A673 (cell line): ENCODE measurements around the gene CDC25A.

Source experiments
- EZH2 ChIP-seq: fragments of 200-600 bp; sonication (generic); IDR thresholded peaks from 2 replicates; pipeline ENCODE4 v1.6.1; 2017; ENCODE audit warnings: borderline replicate concordance, low read depth, mild to moderate bottlenecking, mixed read lengths, antibody characterized with exemption, low read length; ENCODE audit not compliant: poor library complexity, severe bottlenecking
- TF ChIP-seq, protein P1 (sequence below): fragments of 300-800, 200-600 bp; sonication (generic); conservative IDR thresholded peaks from 2 replicates; pipeline ENCODE4 v1.5.1; 2017; ENCODE audit warnings: low read depth, mild to moderate bottlenecking, antibody characterized with exemption, low read length, moderate library complexity, mixed read lengths

DNA sequence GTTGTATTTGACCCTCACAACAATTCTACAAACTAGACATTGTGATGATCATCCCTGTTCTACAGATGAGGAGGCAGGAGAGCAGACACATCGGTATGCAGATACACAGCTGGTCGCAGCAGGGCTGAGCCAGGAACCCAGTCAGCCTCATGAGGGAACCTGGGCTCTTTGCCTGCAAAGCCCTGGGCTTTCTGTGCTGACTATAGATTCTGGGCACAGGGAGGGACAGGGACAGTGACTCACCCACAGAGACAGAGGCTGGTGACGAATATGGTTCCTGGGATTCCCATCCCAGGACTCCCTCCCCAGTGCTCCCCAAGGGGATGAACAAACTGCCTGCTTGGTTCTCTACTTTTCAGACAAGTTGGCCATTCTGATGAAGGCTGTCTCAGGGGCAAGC lies 31.3 kb upstream of the CDC25A start:
- TF ChIP-seq, protein P1, sequence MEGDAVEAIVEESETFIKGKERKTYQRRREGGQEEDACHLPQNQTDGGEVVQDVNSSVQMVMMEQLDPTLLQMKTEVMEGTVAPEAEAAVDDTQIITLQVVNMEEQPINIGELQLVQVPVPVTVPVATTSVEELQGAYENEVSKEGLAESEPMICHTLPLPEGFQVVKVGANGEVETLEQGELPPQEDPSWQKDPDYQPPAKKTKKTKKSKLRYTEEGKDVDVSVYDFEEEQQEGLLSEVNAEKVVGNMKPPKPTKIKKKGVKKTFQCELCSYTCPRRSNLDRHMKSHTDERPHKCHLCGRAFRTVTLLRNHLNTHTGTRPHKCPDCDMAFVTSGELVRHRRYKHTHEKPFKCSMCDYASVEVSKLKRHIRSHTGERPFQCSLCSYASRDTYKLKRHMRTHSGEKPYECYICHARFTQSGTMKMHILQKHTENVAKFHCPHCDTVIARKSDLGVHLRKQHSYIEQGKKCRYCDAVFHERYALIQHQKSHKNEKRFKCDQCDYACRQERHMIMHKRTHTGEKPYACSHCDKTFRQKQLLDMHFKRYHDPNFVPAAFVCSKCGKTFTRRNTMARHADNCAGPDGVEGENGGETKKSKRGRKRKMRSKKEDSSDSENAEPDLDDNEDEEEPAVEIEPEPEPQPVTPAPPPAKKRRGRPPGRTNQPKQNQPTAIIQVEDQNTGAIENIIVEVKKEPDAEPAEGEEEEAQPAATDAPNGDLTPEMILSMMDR, result no peak
- TF ChIP-seq EZH2, result no peak
